Gastroesophageal sphincter (tissue), 3 donors: ENCODE measurements around the gene GPR171.

Source experiments
- CTCF ChIP-seq, 4 experiments: fragments of 200-600 bp in 2 of 4; fragments of 450-650 bp in 2 of 4; sonication (generic) in 1 of 4; IDR thresholded peaks; one replicate each; pipeline ENCODE4 v1.5.1; 2017 to 2019; ENCODE audit warnings: antibody characterized with exemption in 4 of 4, mild to moderate bottlenecking in 2 of 4, moderate library complexity in 2 of 4
- EP300 ChIP-seq: sonication (generic); formaldehyde crosslinking; IDR thresholded peaks from one replicate; pipeline ENCODE4 v1.6.1; 2017; ENCODE audit warnings: antibody characterized with exemption, mild to moderate bottlenecking

GRCh38 chr3:151204530-151205402 lies 1.8 kb upstream of the GPR171 start:
- TF ChIP-seq CTCF (IDR thresholded peaks at IDR 0.05): no peak
- TF ChIP-seq EP300: no peak
